GM21723 (cell line): Measurements from ENCODE around the gene CTBP2.
"Not testable (repeated sequence)": the region's sequence is repeated elsewhere in the genome, so short reads cannot be mapped to it uniquely, and the experiment has no call there.

Experiments used
- ATAC-seq: cut with Tn5 transposase; IDR thresholded peaks from one replicate; pipeline ENCODE4 v1.9.1; 2021; ENCODE audit warnings: mild to moderate bottlenecking, moderate library complexity; ENCODE audit not compliant: unreplicated experiment

Gene CTBP2

DNA sequence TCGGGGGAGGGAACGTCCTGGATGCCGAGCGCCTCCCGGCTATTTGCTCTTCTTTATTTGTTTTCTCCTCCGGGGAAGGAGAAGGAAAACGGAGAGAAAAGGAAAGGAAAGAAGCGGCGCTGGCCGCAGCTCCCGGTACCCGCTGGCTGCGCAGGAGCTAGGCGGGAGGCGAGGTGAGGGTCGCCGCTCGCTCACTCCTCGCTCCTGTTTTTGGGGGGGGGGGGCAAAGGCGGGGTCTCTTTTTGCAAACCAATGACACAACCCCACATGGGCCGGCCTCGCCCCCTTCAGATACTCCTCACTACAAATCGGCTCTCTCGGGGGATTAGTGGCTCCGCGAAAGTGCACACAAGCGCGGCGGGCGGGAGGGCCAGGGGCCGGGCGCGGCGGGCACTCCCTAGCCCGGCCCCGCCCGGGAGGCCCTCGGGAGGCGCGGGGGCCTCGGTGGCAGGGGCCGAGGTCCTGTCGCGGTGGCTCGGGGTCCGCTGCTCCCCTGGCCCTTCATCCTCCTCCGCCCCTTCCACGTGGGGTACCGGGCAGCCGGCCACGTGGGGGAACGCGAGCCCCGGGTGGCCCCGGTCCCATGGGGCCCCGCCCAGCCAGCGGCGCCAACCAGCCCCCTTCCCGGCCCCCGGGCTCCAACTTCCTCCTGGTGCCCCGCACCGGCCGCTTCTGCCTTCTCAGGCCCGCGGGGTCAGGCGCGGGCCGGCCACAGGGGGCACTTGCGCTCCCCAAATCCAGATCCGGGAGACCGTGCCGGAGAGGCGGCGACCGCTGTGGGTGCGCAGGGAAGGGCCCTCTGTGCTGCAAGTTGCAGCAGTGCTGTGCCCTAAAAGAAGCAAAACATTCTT is 718 bp upstream of the CTBP2 start:
- ATAC-seq: no peak

DNA sequence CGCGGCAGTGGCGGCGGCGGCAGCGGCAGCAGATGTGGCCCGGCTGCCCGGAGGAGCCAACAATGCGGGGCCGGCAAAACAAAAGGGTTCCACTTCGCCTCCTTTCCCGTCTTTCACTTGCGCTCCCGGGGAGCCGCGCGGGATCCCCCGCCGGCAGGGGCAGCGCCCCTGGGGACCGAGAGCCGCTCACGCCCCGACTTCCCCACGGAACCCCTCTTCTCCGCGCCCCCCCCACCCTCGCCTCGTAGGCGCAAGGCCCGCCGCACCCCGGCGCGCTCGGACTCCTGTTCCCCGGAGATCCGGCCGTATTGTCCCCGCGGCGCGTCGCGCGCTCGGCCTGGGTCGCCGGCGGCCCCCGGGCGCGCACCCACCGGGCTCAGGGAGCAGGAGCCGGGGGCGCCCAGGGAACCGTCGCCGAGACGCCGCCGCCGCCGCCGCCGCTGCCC is 854 bp downstream of the CTBP2 start:
- no peak for ATAC-seq

GRCh38 chr10:125158601-125159485 is 1.5 kb downstream of the CTBP2 start:
- no peak for ATAC-seq

DNA sequence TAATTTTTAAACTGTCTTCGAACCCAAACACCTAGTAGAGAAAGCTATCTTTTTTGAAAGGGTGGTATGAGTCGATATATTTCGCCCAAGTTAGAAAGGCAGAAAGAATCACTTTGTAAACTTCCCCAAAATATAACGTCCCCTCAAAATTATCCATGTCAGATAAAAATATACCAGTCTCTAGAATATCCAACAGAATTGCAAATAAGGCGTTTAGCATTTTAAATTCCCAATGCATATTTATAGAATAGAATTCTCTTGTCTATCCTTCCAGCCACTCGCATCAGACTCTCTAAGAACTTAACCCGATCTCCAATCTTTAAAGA is 2.1 kb downstream of the CTBP2 start:
- no peak for ATAC-seq

- no peak for ATAC-seq
These were observed 2.9 kb downstream of the CTBP2 start for GRCh38 chr10:125157505-125157904.

GRCh38 chr10:125156739-125157480 is 3.5 kb downstream of the CTBP2 start:
- no peak for ATAC-seq

DNA sequence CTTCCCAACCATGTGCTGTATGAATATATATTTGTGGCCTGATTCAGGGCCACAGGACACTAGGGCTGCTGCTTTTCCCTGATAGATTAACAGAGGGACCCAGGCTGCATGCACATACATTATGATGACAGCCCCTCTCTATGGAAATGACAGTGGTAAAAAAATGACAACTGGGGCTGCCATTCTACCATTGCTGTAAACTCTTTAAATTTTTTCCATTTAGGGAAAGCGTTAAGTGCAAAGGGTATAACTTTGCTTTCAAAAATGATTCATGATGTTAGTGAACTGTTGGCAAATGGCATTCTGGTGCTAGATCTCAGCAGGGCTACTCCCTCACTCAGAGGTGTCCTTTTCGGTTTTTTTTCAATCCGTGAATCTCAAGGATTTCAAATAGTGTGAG is 4.2 kb downstream of the CTBP2 start:
- no peak for ATAC-seq

DNA sequence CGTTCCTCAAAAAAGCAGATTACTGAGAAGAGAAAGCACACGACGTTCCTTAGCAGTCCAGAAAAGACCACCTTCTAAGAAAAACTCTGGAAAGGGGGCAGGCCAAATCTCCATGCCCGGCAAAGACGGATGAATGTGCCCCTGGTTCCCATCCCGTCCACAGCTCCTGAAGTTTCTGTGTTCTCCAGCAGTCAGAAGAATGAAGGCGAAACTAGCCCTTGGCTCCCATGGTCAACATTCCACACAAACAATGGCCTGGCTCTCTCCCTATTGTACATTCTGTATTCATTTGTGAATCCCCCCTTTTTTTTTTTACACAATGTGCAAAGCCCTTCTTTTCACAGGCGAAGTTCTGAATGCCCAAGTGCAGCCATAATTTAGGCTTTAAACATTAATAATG is 5.3 kb downstream of the CTBP2 start:
- ATAC-seq: no peak

DNA sequence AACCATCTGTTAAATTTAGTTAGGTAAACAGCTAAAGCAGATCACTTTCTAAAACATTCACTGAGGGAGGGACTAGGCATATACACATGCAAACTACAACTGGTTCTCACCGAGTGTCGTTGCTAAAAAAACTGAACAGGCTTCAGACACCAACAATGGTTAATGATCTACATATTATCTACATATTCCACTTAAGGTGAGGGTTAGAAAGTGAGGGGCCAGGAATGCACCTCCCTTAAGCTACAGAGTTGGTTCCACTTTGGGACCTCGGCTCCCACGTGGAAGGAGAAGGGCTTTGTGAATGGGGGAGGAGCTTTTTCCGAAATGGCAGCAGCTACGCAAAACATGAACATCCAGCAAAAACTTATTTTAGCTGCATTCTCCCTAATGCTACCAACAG is 5.8 kb downstream of the CTBP2 start:
- ATAC-seq: no peak

GRCh38 chr10:125153703-125154490 is 6.5 kb downstream of the CTBP2 start:
- no peak for ATAC-seq

GRCh38 chr10:125152450-125153368 is 7.7 kb downstream of the CTBP2 start:
- ATAC-seq: no peak

DNA sequence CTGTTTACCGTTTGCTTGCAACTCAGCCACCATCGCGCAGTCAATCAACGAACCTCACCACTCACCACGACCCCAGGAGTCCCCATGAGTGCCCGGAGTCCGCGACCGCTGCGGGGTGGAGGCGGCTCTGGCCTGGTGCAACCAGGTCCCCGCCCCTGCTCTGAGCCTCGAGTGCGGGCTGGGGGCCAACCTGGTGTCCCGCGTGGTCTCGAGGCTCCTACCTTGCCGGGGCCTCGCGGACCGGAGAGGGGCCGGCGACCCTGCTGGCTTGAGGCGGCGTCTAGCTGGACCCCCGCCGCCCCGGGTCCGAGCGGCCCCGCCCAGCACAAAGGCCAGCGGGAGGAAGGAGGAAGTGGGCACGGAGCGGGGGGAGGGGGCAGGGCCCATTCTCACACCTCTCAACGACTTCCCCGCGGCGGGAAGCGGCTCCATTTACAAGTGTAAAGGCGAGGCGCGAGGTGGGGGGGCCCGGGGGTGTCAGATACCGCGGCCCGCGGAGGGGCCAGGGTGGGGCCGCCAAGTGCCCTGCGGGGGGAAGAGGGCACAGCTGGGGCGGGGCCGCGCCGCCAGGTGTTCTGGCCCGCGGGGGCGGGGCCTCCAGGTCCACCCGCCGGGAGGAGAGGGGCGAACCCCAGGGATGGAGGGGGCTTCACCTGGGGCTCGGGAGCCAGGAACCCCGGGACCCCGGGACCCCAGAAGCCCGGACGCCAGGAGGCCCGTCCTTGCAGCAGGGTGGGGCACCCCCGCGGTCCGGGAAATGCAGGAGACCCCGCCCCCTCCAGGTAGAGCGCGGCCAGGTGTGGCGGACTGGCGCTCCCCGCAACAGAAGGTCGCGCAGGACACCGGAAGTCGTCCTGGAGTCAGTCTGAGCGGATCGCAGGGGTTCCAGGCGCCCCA is 8.6 kb downstream of the CTBP2 start:
- ATAC-seq: no peak

DNA sequence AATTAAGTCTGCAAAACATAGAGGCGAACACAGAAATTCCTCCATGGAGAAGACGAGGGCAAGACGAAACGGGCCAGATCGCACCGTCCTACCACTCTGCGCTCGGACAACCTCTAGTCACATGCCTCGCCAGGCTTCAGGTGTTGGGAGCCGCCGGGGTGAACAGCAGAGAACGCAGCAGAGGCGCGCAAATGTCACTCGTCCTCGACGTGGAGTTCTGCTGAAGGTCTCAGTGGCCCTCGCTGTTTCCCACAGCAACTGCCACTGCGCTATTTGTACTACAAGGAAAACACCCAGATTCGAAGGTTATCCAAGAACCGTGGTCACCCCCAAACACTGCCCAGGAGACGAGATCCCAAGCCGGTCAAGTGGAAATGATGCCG is 9.2 kb downstream of the CTBP2 start:
- ATAC-seq: no peak

GRCh38 chr10:125150376-125151083 is 9.8 kb downstream of the CTBP2 start:
- not testable (repeated sequence) for ATAC-seq

- ATAC-seq: no peak
These were observed 10.7 kb downstream of the CTBP2 start for GRCh38 chr10:125149680-125150047.

GRCh38 chr10:125149036-125149679 is 11.2 kb downstream of the CTBP2 start:
- ATAC-seq: no peak

DNA sequence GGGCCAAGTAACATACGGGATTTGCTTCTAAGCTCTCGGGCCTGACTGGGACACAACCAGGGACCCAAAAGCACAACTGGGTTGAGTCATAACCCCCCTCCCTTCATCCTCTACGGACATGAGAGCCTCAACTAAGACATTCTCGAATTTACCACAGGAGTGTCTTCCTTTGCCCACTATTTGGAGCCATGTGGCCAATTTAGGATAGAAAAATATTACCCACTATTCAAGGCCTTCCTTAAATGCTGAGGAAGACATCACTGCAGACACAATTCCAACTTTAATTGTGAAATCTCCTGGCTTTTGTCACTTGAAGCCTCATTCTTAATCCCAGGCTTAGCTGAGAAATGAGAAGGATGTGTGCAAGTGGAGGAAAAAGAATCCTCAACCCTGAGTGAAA is 11.8 kb downstream of the CTBP2 start:
- ATAC-seq: no peak
